ENCODE results near the gene CROCC2.

GRCh38 chr2:240892925-240893324, 13.2 kb upstream of the CROCC2 start:
- no peak for TF ChIP-seq CTCF (IDR thresholded peaks at IDR 0.05)
- no peak for TF ChIP-seq EP300 (IDR thresholded peaks at IDR 0.05; ENCODE audit: low read depth)
